Lung (tissue), 12 donors: ENCODE measurements around the gene TAS1R1. TPM values are rescaled to one million over a fixed set of nuclear protein-coding genes. Genes with fewer than 3 reads are reported as not detected.

ENCODE experiments used
- ATAC-seq: fragments of 200-7000 bp; cut with Tn5 transposase; one replicate; pipeline ENCODE4 v1.9.1; 2020; ENCODE audit warnings: moderate number of reproducible peaks; ENCODE audit not compliant: insufficient read depth, low FRiP score
- DNase-seq, 3 donors: peaks; one replicate each; pipeline ENCODE4 v3.0.0-alpha.2; 2013 to 2017
- H3K27ac ChIP-seq, 2 donors: one replicate each; pipeline ENCODE4 v1.5.1; 2013; ENCODE audit warnings: mild to moderate bottlenecking in 2 of 2, moderate library complexity in 2 of 2, control low read depth in 1 of 2, inconsistent platforms in 1 of 2, low read depth in 1 of 2, low read length in 1 of 2
- H3K27me3 ChIP-seq, 3 donors: one replicate each; pipeline ENCODE4 v1.5.1; 2013; ENCODE audit warnings: low read length in 2 of 3; ENCODE audit not compliant: control insufficient read depth in 3 of 3, insufficient read depth in 3 of 3
- H3K36me3 ChIP-seq, 4 donors: one replicate each; pipeline ENCODE4 v1.5.1; 2013; ENCODE audit warnings: low read length in 4 of 4, mild to moderate bottlenecking in 1 of 4, moderate library complexity in 1 of 4; ENCODE audit not compliant: control insufficient read depth in 4 of 4, insufficient read depth in 4 of 4
- H3K4me1 ChIP-seq, 5 donors: one replicate each; pipeline ENCODE4 v1.5.1; 2013; ENCODE audit warnings: low read length in 5 of 5, mild to moderate bottlenecking in 2 of 5, moderate library complexity in 1 of 5; ENCODE audit not compliant: control insufficient read depth in 5 of 5, insufficient read depth in 5 of 5
- H3K4me3 ChIP-seq: one replicate; pipeline ENCODE4 v1.5.1; 2013; ENCODE audit warnings: mild to moderate bottlenecking, control low read depth, moderate library complexity
- H3K9ac ChIP-seq, 2 donors: one replicate each; pipeline ENCODE4 v1.5.1; 2013; ENCODE audit warnings: low read length in 2 of 2, control low read depth in 1 of 2; ENCODE audit not compliant: insufficient read depth in 1 of 2
- H3K9me3 ChIP-seq, 4 donors: one replicate each; pipeline ENCODE4 v1.5.1; 2013; ENCODE audit warnings: low read length in 3 of 4, mild to moderate bottlenecking in 1 of 4, moderate library complexity in 1 of 4; ENCODE audit not compliant: control insufficient read depth in 4 of 4, insufficient read depth in 3 of 4
- WGBS, 2 donors: extraction: QIAGEN DNeasy Blood & Tissue Kit; methylation state at CpG; one replicate each; pipeline ENCODE4 v1.1.7; 2013; 5-methylcytosine and 5-hydroxymethylcytosine counted together
- polyA plus RNA-seq, 2 donors: library from polyadenylated mRNA; stranded (reverse); fragments of 200-250 nt; gene quantifications; one replicate each; pipeline ENCODE4 v1.2.1, GENCODE V29; 2013
- total RNA-seq, 2 donors: library from RNA; depleted of rRNA in 1 of 2; stranded (reverse); fragments of >200 nt in 1 of 2; gene quantifications; one replicate each; pipeline ENCODE4 v1.2.1, GENCODE V29; 2014 to 2021
- TF ChIP-seq, protein P1 (sequence below): IDR thresholded peaks from 2 replicates; pipeline ENCODE4 v1.5.1; 2012; ENCODE audit warnings: mild to moderate bottlenecking; ENCODE audit errors: control extremely low read depth, extremely low read depth
- donor health status: control.
- donor health status: control.
- donor health status: Bipolar disorder and iron deficiency.
- donor health status: healthy.
- donor health status: DM: yes; HTN: yes; CAD: no.

The TAS1R1 gene
- total and polyA plus RNA-seq, 4 donors: 0.02 to 0.51 (median 0.15) TPM

DNA sequence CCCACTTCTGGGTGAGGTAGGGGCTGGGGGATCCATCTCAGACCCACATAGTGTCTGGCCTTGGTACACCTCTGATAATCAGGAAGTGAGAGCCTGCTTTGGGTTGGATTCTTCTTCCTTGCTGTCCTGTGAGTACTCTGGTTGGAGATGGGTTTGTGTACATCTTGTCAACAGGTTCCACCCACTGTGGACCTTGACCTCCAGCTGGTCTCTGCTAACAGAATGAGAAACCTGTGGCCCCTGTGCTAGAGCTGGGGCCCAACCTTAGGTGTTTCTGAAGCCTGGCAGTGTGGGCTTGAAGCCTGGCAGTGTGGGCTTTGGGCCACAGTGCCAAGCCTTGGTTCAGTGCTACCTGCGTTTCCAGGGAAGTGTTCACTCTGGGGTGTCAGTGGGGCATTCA, 27.3 kb downstream of the TAS1R1 start:
- ATAC-seq: no peak
- no peak overlapping the region for H3K4me3 ChIP-seq
- no peak overlapping the region for H3K9ac ChIP-seq
- DNase-seq: no peak
- peak overlapping the region in 1 of 2 donors; percentile 21 for H3K27ac ChIP-seq
- 82 to 95% methylated on average over 1 of the region's 1 CpG for WGBS, 2 donors
- peaks cover 0 to 25% (median 8%) of the 10 kb centered on the region in 5 donors for H3K4me1 ChIP-seq
- TF ChIP-seq, protein P1, sequence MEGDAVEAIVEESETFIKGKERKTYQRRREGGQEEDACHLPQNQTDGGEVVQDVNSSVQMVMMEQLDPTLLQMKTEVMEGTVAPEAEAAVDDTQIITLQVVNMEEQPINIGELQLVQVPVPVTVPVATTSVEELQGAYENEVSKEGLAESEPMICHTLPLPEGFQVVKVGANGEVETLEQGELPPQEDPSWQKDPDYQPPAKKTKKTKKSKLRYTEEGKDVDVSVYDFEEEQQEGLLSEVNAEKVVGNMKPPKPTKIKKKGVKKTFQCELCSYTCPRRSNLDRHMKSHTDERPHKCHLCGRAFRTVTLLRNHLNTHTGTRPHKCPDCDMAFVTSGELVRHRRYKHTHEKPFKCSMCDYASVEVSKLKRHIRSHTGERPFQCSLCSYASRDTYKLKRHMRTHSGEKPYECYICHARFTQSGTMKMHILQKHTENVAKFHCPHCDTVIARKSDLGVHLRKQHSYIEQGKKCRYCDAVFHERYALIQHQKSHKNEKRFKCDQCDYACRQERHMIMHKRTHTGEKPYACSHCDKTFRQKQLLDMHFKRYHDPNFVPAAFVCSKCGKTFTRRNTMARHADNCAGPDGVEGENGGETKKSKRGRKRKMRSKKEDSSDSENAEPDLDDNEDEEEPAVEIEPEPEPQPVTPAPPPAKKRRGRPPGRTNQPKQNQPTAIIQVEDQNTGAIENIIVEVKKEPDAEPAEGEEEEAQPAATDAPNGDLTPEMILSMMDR: no peak
- no peaks in the 10 kb centered on the region for H3K9me3 ChIP-seq
- H3K27me3 ChIP-seq: no peaks in the 10 kb centered on the region
- H3K36me3 ChIP-seq: peaks cover 0 to 3% (median 1%) of the 10 kb centered on the region in 4 donors

- Histone ChIP-seq H3K27me3 (no peaks in the 10 kb centered on the region), H3K27ac (no peak overlapping the region), H3K9me3 (no peaks in the 10 kb centered on the region), H3K9ac (no peak overlapping the region), H3K4me1 (peaks cover 0 to 18% (median 6%) of the 10 kb centered on the region in 5 donors), H3K36me3 (peaks cover 0 to 23% (median 7%) of the 10 kb centered on the region in 4 donors), H3K4me3 (no peak overlapping the region)
- DNase-seq (no peak), ATAC-seq (no peak)
- TF ChIP-seq, protein P1: no peak
- WGBS, 2 donors: 82 to 88% methylated on average over 21 of the region's 21 CpGs
Measured at GRCh38 chr1:6584126-6585080, 29.3 kb downstream of the TAS1R1 start.

DNA sequence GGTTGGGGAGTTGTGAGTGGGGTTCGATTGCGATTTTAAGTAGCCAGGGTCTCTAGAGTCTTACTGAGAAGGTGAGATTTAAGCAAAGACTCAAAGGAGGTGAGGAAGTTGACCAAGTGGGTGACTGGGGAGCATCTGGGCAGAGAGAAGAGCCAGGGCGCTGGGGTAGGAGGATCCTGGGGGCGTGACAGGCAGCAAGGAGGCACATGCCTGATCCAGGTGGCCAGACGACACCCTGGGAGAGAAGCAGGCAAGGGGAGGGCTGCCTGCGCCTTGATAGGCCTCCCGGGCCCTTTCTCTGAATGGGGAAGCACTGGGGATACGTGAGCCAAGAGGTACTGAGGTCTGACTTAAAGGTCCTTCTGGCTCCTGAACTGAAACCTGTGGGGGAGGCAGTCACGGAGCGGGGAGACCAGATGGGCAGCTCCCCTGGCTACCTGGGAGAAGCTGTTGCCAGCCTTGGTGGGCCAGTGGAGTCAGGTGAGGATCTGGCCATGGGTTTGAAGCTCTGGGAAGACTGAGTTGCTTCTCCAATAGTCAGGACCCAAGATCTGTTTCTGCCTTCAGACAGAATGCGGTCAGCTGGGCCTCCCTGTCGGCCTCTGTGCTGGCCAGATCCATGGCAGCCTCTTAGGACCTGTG, 30.1 kb downstream of the TAS1R1 start:
- Histone ChIP-seq H3K9me3 (no peaks in the 10 kb centered on the region), H3K4me3 (no peak overlapping the region), H3K36me3 (peaks cover 0 to 26% (median 11%) of the 10 kb centered on the region in 4 donors), H3K27ac (no peak overlapping the region), H3K27me3 (no peaks in the 10 kb centered on the region), H3K9ac (no peak overlapping the region), H3K4me1 (peaks cover 0 to 15% (median 6%) of the 10 kb centered on the region in 5 donors)
- 85 to 93% methylated on average over 12 of the region's 12 CpGs for WGBS, 2 donors
- TF ChIP-seq, protein P1: no peak
- ATAC-seq (no peak), DNase-seq (no peak)
